WI38 (cell line): ENCODE data around the gene FGD3.

Experiments
- H3K4me3 ChIP-seq: 2 replicates; pipeline ENCODE4 v1.5.1; 2011; ENCODE audit warnings: low read depth, mild to moderate bottlenecking, control low read depth, low read length
- CTCF ChIP-seq: IDR thresholded peaks from 2 replicates; pipeline ENCODE4 v1.5.1; 2012; ENCODE audit warnings: low read depth, mild to moderate bottlenecking, control low read depth, low read length

The FGD3 gene

GRCh38 chr9:93057703-93058354, 110.5 kb downstream of the FGD3 start:
- no peak for TF ChIP-seq CTCF
- H3K4me3 ChIP-seq = no peak overlapping the region

GRCh38 chr9:93058355-93059010, 111.2 kb downstream of the FGD3 start, which contains the start of gene SUSD3:
Gene SUSD3, plus strand, starts transcription at chr9:93058701. Its CDS starts 42 bp downstream, at chr9:93058743.
- no peak within 1 kb of the TSS for H3K4me3 ChIP-seq
- no peak for TF ChIP-seq CTCF

- TF ChIP-seq CTCF = no peak
- H3K4me3 ChIP-seq = no peak overlapping the region
These were observed 111.8 kb downstream of the FGD3 start for GRCh38 chr9:93059011-93059714.

- TF ChIP-seq CTCF = no peak
- no peak overlapping the region for H3K4me3 ChIP-seq
These were observed 112.6 kb downstream of the FGD3 start for GRCh38 chr9:93059715-93060578.

- no peak for TF ChIP-seq CTCF
- H3K4me3 ChIP-seq = no peak overlapping the region
These were observed 113.5 kb downstream of the FGD3 start for GRCh38 chr9:93060746-93061259.

- no peak overlapping the region for H3K4me3 ChIP-seq
- TF ChIP-seq CTCF = no peak
These were observed 114.0 kb downstream of the FGD3 start for GRCh38 chr9:93061260-93061751.
